ENCODE data around the gene HIPK3.
"Not testable (repeated sequence)": the region's sequence is repeated elsewhere in the genome, so short reads cannot be mapped to it uniquely, and the experiment has no call there.

The HIPK3 gene

GRCh38 chr11:33257160-33257896 lies at the start of gene HIPK3:
TSS of gene HIPK3 (plus strand) at chr11:33257381.
- peak; percentile 36 for DNase-seq

- no peak for DNase-seq
Measured at GRCh38 chr11:33207408-33207985, 49.7 kb upstream of the HIPK3 start.

GRCh38 chr11:33208150-33208549 lies 49.0 kb upstream of the HIPK3 start:
- no peak for DNase-seq

GRCh38 chr11:33211153-33211552 lies 46.0 kb upstream of the HIPK3 start:
- no peak for DNase-seq

- DNase-seq: no peak
Measured at GRCh38 chr11:33211580-33211979, 45.6 kb upstream of the HIPK3 start.

GRCh38 chr11:33214187-33214586 lies 43.0 kb upstream of the HIPK3 start:
- DNase-seq: no peak

- DNase-seq: no peak
Measured at GRCh38 chr11:33214767-33215166, 42.4 kb upstream of the HIPK3 start.

GRCh38 chr11:33216676-33217075 lies 40.5 kb upstream of the HIPK3 start:
- DNase-seq: not testable (repeated sequence)

GRCh38 chr11:33222052-33222750 lies 35.0 kb upstream of the HIPK3 start:
- DNase-seq: no peak

GRCh38 chr11:33225371-33225770 lies 31.8 kb upstream of the HIPK3 start:
- DNase-seq: no peak

- no peak for DNase-seq
Measured at GRCh38 chr11:33227578-33228261, 29.5 kb upstream of the HIPK3 start.

- DNase-seq: no peak
Measured at GRCh38 chr11:33234397-33235190, 22.6 kb upstream of the HIPK3 start.

- DNase-seq: no peak
Measured at GRCh38 chr11:33237039-33237597, 20.1 kb upstream of the HIPK3 start.

GRCh38 chr11:33242575-33242974 lies 14.6 kb upstream of the HIPK3 start:
- no peak for DNase-seq

GRCh38 chr11:33243654-33244053 lies 13.5 kb upstream of the HIPK3 start:
- DNase-seq: not testable (repeated sequence)

- DNase-seq: no peak
Measured at GRCh38 chr11:33248416-33248971, 8.7 kb upstream of the HIPK3 start.

- DNase-seq: no peak
Measured at GRCh38 chr11:33256031-33256812, 959 bp upstream of the HIPK3 start.

GRCh38 chr11:33256813-33257159 lies 395 bp upstream of the HIPK3 start:
- no peak for DNase-seq

GRCh38 chr11:33257897-33258630 lies 883 bp downstream of the HIPK3 start:
- peak; percentile 67 for DNase-seq

- DNase-seq: no peak
Measured at GRCh38 chr11:33258631-33259205, 1.5 kb downstream of the HIPK3 start.
